Fibroblast of peridontal ligament (primary cell): Measurements from ENCODE around the gene VAV3.
"Not testable (repeated sequence)": the region's sequence is repeated elsewhere in the genome, so short reads cannot be mapped to it uniquely, and the experiment has no call there.

Experiments
- DNase-seq: peaks from one replicate; pipeline ENCODE4 v3.0.0-alpha.2; 2010; ENCODE audit errors: extremely low read depth

VAV3 gene

GRCh38 chr1:107894605-107895004 lies 70.4 kb downstream of the VAV3 start:
- no peak for DNase-seq

- DNase-seq, result not testable (repeated sequence)
Measured at GRCh38 chr1:107893350-107893749, 71.6 kb downstream of the VAV3 start.

GRCh38 chr1:107889524-107889923 lies 75.5 kb downstream of the VAV3 start:
- DNase-seq, result no peak

GRCh38 chr1:107883562-107883961 lies 81.4 kb downstream of the VAV3 start:
- no peak for DNase-seq

GRCh38 chr1:107879927-107880326 lies 85.1 kb downstream of the VAV3 start:
- no peak for DNase-seq

- DNase-seq, result no peak
Measured at GRCh38 chr1:107879346-107879745, 85.6 kb downstream of the VAV3 start.

- no peak for DNase-seq
Measured at GRCh38 chr1:107877745-107878144, 87.2 kb downstream of the VAV3 start.

- peak; percentile 50 for DNase-seq
Measured at GRCh38 chr1:107877092-107877491, 87.9 kb downstream of the VAV3 start.

GRCh38 chr1:107875689-107876088 lies 89.3 kb downstream of the VAV3 start:
- no peak for DNase-seq

- no peak for DNase-seq
Measured at GRCh38 chr1:107874221-107874620, 90.8 kb downstream of the VAV3 start.

- DNase-seq, result no peak
Measured at GRCh38 chr1:107871687-107872395, 93.1 kb downstream of the VAV3 start.

- no peak for DNase-seq
Measured at GRCh38 chr1:107871259-107871658, 93.7 kb downstream of the VAV3 start.

GRCh38 chr1:107870696-107871095 lies 94.3 kb downstream of the VAV3 start:
- no peak for DNase-seq

GRCh38 chr1:107867897-107868296 lies 97.1 kb downstream of the VAV3 start:
- DNase-seq, result no peak

- DNase-seq, result no peak
Measured at GRCh38 chr1:107867422-107867821, 97.6 kb downstream of the VAV3 start.

GRCh38 chr1:107866870-107867269 lies 98.1 kb downstream of the VAV3 start:
- no peak for DNase-seq

- no peak for DNase-seq
Measured at GRCh38 chr1:107865627-107866026, 99.4 kb downstream of the VAV3 start.

GRCh38 chr1:107863342-107863741 lies 101.6 kb downstream of the VAV3 start:
- DNase-seq, result no peak

- no peak for DNase-seq
Measured at GRCh38 chr1:107862064-107862463, 102.9 kb downstream of the VAV3 start.

- no peak for DNase-seq
Measured at GRCh38 chr1:107858323-107858722, 106.7 kb downstream of the VAV3 start.

GRCh38 chr1:107851418-107851817 lies 113.6 kb downstream of the VAV3 start:
- DNase-seq, result no peak

- not testable (repeated sequence) for DNase-seq
Measured at GRCh38 chr1:107844541-107845194, 120.3 kb downstream of the VAV3 start.

- no peak for DNase-seq
Measured at GRCh38 chr1:107843989-107844388, 121.0 kb downstream of the VAV3 start.

- DNase-seq, result no peak
Measured at GRCh38 chr1:107842241-107842640, 122.7 kb downstream of the VAV3 start.
